Skin of body (tissue), 2 donors: ENCODE results near the gene DAB1. TPM values are rescaled to one million over a fixed set of nuclear protein-coding genes. Genes with fewer than 3 reads are reported as not detected.

Experiments used
- DNase-seq: peaks from one replicate; lab custom pipeline; 2025; lab: John Stamatoyannopoulos, UW
- total RNA-seq: library from RNA; depleted of rRNA; stranded (reverse); fragments of >200 nt; gene quantifications from one replicate; pipeline ENCODE4 v1.2.3, GENCODE V29; 2014

Gene DAB1
- total RNA-seq, 1 donor from 2014 or later: 1.4 TPM

DNA sequence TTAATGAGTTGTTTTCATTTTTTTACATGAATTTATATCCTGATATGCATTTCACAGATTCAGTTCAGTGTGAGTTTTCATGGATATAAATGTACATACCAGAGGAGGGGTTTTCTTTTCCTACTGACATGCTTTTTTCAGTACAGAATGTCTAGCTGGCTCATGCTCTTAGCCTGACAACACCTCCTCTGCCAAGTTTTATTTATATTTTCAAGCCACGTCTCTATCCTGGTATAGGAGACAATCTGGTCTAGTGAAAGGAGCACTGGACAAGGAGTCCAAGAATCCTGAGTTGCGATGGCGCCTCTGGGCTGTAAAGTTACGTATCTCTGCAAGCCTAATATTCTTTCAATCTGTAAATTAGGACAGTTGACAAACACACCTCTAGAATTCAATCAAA is 4.9 kb downstream of the DAB1 start:
- no peak for DNase-seq

DNA sequence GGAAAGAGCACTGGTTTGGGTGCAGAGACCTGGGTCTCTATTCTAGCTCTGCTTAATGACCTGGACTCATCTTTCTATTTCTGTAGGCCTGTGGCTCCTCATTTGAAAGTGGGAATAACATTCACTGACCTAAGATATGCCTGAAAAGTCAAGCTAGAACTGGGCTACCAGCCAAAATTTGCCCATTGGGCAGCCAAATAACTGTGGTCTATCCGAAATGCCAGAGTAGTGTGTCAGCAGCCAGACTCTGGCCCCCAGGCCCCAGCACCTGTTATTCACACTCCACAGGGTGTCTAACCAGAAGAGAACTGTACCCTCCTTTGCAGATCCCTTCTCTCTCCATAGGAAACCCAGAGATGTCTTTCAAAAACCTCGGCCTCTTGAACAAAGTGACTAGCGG is 12.6 kb downstream of the DAB1 start:
- DNase-seq: no peak

DNA sequence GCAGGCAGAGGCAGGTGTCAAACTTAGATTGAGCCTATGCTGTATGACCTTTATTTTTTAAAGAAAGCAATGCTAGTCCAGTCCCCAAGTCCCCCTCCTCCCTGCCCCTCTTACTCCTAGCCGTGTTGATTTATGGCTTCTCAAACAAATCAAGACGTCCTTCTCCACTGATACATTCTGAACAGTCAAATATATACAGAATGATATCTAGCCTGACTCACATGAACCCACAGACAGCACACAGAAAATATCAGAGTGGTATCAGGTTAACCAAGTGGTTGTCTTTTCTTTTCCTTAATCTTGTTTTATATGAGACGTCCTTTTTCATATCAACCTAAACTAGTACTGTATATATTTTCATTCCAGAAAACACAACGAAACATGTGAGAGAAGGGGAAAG is 13.4 kb downstream of the DAB1 start:
- no peak for DNase-seq

DNA sequence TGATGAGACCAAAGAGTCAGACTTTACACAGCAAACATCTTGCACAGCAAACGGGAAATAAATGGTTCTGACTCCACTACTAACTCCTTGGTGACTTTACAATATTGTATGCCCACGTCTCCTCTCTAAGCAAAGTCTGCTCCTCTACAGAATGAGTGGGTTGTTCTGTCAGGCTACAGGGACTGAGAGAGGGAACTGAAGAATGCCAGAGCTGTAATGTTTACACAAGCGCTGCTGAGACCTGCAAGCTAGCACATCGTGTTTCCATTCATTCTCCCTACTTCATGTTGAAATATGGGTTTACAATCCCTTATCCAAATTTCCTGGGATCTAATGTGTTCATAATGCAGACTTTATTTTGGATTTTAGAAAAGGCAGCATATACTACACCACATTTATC is 15.9 kb downstream of the DAB1 start:
- DNase-seq: no peak

DNA sequence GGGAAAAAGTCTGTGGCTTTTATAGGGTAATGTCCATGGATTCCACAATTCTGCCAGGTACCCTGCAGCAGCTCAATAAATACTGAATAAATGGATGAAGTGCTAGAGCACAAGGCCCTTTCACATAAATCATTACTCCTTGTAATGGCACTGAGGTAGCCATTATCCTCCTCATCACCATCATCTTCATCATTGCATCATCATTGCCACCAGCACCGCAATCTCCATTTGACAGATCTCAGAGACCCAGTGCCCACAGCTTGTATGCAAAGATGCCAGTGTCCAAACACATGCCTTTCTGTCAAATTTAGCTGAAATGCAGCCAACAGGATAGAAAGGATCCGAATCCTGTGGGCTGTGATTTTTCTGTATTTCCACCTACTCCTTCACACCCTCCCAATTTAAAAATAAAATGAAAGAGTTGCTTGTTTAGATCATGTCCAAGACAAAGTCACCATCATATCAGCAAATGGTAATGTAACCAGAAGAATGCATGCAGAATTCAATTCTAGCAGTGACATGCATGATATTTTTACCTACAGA is 17.4 kb downstream of the DAB1 start:
- no peak for DNase-seq

DNA sequence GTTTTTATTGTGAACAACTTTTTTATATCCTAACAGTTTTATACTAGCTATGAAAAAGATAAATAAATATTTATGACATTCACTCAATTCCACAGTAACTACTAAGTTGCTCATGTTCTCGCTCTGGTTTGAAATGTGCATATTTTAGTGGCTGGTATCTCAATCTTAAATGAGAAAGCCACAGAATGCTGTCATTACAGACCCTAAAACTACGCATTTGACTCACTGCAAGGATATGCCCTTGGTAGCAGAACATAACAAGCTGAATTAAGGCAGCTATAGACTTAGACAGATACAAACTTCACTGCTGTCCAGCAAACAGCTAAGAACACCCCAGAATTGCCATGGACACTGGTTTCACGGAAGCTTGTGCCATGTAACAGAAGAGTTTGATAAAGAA is 19.0 kb downstream of the DAB1 start:
- DNase-seq: no peak

DNA sequence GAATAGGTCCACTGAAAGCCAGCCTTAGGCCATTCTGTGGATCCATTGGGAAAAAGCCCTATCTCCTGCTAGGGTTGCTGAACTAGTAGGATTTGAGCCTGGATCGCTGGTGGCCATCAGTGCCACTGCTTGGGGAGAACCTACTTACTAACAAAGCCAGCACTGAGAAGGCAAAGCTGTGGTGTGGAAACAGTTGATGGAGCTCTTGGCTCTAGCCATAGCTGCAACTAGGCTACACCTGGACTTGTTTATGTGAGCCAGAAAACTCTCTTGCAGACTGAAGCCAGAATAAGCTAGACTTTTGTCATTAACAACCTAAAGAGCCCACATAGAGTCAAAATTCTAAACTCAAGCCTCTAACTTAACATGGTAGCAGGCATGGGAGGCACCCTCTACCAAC is 20.7 kb downstream of the DAB1 start:
- DNase-seq: no peak

DNA sequence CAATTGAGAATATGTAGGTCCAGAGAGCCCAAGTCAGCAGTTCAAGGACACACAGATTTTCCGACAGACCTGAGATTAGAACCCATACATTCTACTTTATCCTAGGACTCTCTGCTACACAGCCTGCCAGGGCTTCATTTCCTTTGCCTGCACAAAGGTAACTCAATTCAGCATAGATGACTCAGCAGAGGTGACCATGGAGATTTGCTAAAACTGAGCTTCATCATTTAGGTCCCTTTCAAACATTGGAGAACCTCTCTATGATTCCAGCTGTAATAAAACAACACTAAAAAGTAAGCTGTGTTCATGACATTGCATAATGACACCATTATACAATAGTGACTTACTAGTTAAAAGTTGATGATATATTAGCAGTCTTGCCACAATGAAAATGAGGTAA is 22.2 kb downstream of the DAB1 start:
- DNase-seq: no peak

DNA sequence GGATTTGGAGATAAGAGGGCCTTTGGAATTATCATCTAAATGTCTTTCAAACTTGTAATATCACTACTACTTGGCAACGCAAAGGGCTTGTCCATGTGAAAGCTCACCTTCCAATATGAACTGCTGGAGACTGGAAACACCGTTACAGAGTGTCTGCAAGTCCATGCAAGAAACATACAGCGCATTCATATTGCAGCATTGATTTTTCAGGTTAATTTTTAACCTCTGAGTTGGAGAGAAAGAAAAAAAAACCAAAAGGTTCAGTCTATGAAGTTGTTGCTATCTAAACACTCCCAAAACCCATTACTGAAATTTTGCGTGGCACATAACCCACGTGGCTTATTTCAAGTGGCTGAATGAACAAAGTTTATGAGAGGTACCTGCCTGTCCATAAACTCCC is 23.8 kb downstream of the DAB1 start:
- DNase-seq: no peak

DNA sequence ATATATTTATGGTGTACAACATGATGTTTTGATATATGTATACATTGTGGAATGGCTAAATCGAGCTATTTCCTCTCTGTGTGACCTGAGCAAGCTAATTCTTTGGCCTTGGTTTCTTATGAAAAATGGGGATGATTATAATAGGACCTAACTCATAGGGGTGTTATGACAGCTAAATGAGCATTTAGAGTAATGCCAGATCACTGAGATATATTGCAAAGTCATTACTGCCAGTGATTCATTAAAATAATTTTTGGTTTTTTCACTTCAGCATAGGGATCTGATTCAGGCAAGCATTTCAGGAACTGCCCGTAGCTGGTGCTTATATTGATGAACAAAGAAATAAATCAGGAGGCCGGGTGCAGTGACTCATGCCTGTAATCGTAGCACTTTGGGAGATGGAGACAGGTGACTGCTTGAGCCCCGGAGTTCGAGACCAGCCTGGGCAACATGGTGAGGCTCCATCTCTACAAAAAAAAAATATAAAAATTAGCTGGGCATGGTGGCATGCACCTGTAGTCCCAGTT is 30.7 kb downstream of the DAB1 start:
- no peak for DNase-seq

DNA sequence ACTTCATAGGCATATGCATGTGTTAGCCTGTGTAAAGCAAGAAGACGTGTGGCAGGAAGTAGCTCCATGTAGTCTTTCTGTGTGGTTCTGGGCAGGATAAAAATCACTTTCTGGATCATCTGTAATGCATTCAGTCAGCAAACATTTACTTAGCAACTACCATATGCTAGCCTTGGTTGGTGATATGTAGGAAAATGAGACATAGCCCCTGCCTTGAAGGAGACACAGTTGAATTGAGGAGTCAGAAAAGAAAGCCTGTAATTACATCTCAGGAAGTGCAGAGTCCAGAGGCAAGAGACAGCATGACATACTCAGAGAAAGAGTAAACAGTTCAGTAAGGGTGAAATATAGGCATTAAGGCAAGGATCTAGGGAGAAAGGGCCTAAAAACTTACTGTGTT is 38.5 kb downstream of the DAB1 start:
- no peak for DNase-seq

DNA sequence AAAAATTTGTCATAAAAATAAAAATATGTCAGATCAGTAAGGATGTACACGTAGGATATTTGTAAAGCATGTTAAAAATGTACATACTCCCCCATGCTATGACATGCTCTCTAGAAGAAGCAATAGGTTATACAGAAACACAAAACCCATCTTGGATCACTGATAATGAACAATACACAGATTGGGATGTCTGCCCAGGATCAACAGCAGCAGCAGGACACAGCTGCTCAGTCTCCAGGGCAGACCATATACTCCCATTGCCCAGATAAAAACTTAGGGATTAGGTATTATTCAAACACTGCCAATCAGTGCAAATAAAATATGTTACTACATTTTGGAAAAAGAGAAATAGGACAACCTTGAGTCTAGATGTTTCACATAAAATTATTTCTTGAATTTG is 39.0 kb downstream of the DAB1 start:
- no peak for DNase-seq

DNA sequence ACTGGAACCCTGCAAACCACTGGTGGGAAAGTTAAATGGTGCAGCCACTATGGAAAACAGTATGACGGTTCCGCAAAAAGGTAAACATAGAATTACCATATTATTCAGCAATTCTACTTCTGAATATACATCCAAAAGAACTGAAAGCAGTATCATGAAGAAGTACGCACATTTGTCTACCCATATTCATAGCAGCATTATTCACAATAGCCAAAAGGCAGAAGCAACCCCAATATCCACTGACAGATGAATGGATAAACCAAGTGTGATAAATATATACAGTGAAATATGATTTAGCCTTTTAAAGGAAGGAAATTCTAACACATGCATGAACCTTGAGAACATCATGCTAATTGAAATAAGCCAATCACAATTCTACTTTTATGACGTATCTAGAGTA is 39.6 kb downstream of the DAB1 start:
- DNase-seq: no peak

DNA sequence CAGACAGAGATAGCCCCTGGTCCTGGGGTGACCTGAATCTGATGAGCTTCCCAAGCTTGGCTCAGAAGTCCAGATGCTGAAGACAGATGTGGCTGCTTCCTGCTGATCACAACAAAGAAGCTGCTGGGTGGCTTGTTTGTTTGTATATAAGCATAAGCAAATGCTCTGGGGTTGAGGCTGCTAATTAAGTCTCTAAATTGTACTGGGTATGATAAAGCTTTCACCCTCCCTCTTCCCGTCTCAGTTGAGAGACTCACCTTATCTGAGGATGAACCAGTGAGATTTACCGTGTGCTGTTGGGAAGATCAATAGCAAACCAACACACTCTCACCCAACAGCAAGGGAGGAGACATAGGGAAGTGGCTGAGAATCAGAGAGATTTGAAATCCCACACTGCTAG is 42.0 kb downstream of the DAB1 start:
- DNase-seq: no peak

DNA sequence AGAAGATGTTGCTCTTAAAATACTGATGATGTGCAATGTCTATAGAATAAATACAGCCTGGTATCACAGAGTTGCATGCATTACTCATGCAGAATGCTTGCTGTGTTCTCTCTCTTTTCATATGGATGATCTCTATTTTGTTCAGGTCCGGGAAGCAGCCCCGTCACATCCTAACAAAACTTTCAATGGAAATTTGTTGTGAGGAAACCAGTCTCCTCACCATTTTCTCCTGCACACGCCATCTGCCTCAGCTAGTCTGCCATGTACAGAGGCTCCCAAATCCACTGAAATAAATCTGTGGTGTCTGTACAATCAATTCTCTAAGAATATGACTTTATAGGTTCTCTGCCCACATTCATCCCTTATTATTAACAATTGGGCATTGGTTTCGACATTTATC is 42.4 kb downstream of the DAB1 start:
- DNase-seq: no peak

DNA sequence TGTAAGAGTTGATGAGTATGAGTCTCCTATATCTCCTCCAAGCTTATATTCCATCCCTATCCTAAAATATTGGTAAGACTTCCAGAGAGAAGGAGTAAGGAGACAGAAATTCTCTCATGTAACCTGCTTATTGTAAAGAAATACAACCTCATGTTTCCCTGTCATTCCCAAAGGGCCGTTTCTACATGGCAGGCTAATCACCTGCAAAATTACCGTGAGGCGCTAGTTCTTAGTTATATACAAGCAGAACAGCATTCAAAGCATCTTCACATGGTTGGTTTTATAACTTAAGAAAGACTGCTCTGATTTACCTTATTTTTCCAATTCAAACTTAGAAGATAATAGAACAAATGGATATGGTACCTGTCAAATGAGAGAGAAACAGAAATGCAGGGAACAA is 42.9 kb downstream of the DAB1 start:
- no peak for DNase-seq

DNA sequence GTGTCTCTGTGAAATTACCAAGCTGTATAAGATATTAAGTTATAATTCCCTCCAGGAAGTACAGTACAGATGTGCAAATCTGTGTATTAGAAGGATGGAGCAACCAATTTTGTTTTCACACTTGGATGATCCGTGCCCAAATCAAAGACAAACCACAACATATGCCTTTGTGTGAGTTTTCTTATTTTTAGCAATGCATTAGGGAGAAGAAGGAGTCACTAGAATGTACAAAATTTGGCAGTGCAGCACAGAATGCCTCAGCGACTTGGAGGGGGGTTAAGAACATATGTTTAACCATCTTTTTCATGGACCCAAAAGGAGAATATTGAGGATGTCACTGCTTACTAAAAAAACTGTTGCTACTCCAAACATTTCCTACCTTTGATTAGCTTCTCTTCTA is 45.3 kb downstream of the DAB1 start:
- DNase-seq: no peak

DNA sequence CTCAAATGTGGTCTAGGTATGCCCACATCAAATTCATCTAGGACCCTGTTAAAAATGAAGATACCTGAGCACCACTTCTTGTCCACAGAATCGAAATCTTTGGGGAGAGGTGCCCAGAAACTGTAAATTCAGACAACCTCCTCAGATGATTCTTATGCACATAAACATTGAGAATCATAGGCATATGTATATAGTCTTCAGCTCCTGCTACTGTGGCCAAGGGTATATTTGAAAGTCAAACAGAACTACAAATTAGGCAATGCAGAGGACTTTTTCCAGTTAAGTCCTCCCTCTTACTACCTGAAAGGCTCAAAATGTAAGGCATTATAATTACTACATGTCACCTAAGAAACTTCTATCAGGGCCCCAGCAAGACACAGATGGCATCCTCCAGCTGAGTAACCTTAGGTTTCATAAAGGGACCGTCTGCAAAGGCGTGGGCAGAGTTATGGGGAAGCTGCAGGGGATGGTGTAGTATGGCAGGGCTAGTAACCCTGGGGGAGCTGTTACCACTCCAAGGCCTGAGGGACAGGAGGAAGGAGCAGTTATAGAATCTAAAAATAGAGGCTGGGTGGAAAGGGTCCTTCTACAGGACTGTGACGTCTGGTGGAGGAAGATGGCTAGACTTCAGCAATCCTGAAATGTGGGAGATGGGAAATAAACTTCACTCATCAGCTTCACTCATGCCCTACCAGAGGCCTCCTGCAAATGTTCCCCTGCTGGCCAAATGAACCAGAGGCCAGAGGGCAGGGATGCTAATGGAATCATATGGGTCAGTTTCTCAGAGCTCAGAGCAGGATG is 46.3 kb downstream of the DAB1 start:
- DNase-seq: no peak

DNA sequence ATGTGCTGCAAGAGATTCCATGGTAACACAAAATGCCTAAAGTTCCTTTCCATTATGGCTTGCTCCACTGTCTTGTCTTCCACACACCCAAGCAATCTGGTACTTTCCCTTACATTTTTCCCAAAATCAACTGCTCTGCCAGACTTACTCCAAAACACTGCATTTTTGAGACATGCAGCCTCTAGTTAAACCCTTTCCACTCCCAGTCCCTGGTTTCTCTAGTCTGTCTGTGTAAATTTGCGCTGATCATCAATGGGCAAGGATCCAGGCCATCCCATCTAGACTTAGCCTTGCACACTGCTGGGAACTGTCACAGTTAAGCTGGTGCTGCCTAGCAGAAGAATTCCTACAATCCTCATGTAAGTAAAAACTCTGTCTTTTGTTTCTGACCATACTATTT is 47.8 kb downstream of the DAB1 start:
- DNase-seq: no peak

DNA sequence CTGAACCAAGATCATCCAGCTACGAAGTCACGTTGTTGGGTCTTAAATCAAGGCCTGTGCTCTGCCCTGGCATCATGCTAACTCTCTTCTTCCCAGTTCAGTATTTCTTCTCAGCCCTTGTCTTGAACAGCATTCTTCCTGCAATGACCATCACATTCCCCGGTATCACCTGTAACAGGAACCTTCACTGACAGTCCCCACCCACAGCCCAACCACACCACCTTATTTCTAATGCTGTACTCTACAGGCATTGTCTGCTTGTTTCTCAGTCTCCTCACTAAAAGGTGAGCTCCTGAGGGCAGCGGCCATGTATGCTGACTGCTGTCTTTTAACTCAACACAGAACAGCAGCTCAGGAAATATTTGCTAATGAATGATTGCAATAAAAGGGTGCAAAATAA is 54.0 kb downstream of the DAB1 start:
- DNase-seq: no peak

DNA sequence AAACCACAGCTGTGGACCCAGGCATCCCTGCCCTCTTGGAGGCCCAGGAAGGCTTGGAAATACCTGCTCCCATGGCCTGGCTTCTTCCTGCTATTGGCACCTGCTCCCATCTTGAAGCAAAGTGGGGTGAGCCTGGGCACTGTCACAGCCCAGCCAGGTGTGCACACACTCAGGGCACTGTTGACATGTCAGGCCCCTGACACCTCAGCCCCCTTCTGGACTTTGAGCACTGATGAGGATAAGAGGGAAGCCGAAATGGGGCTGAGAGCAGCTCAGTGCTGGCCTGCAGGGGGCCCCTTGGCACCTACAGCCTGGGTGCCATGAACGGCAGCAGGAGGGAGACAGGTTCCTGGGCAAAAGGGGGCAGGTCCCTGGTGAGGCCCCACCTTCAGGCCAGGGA is 55.9 kb downstream of the DAB1 start:
- DNase-seq: no peak

DNA sequence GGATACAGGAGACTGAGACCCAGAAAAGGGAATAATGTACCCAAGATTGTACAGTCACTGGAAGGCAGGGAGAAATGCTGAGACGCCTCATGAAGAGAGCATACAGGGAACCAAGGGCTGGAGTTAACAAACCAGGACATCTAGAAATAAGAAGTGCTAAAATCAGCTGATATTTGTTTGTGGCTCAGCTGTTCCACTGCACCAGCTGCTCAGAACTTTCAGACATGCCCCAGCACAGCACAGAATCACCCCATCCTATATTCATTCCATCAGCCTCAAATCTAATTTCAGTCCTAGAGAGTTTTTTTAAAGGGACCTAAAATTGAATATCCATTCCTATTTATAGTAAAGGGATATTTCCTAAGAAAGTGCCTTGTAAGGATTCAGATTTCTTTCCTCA is 60.2 kb downstream of the DAB1 start:
- DNase-seq: no peak

DNA sequence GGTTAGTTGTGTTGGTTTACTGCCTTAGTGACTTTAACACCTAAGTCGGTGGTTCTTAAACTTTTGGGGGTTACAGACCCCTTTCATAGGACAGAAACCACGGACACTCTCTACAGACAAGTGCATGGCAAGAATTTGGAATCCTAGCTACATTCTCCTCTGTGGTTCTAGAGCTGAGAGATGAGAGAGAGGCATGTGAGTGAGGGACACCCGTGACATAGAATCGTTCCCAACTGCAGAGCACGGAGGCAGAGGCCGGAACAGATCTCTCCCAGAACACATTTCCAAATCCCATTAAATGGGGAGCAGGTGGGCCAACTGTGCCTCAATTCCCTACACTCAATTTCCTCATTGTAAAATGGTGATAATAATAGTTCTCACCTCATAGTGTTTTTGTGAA is 60.7 kb downstream of the DAB1 start:
- DNase-seq: no peak
